ENCODE data around the gene ZNF354B.
"Not testable (repeated sequence)": the region's sequence is repeated elsewhere in the genome, so short reads cannot be mapped to it uniquely, and the experiment has no call there.

Gene ZNF354B

DNA sequence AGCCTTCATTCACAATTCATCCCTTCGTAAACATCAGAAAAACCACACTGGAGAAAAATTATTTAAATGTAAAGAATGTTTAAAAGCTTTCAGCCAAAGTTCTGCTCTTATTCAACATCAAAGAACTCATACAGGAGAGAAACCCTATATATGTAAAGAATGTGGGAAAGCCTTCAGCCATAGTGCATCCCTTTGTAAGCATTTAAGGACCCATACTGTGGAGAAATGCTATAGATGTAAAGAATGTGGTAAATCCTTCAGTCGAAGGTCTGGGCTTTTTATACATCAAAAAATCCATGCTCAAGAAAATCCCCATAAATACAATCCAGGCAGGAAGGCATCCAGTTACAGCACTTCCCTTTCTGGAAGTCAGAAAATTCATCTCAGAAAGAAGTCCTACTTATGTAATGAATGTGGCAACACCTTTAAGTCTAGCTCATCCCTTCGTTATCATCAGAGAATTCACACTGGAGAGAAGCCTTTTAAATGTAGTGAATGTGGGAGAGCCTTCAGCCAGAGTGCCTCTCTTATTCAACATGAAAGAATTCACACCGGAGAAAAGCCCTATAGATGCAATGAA lies 23.5 kb downstream of the ZNF354B start:
- DNase-seq (ENCODE audit: low read depth in 2 of 2): not testable (repeated sequence)

- no peak for DNase-seq (ENCODE audit: low read depth in 2 of 2)
Measured at GRCh38 chr5:178883815-178884430, 24.2 kb downstream of the ZNF354B start.

GRCh38 chr5:178895615-178896571 lies 36.1 kb downstream of the ZNF354B start, which contains the start of gene ZFP2:
Gene ZFP2, plus strand, starts transcription at chr5:178895913. Its CDS starts 35,401 bp downstream, at chr5:178931314.
- peak in 1 of 2 donors; percentile 8 for DNase-seq (ENCODE audit: low read depth in 2 of 2)

DNA sequence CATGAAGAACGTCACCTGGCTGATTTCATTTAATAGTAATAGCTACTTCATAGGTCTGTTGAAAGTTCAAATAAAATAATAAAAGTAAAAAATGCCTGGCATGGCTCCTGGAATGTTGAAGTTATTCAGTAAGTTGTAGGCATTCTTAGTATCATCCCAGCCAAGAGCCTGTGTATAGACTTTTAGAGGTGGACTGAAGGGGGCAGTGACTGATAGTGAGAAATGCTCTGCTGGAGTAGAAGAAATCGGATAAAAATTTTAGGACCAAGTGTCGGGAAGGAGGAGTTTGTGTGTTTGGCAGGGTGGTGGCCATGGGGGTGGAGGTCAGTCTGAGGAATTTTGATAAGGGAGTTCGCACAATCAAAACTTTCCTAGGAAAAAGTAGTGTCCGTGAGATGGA lies 39.5 kb downstream of the ZNF354B start:
- DNase-seq (ENCODE audit: low read depth in 2 of 2): no peak

DNA sequence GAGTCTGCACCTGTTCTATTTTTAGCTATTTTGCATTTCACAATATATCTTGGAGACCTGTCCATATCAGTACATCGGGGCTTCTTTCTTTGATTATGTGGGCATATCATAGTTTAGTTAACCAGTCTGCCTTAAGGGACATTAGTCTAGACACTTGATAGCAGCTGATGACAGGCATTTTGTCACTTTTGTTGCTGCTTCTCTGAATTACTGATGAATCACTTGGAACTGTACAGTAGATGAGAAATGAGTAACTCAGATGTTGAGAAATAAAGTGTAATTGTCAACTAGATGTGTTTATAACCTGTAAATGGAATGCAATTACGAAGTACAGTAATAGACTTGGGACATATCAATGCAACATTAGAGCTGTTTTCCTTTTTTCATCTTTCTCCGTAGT lies 43.1 kb downstream of the ZNF354B start:
- no peak for DNase-seq (ENCODE audit: low read depth in 2 of 2)

DNA sequence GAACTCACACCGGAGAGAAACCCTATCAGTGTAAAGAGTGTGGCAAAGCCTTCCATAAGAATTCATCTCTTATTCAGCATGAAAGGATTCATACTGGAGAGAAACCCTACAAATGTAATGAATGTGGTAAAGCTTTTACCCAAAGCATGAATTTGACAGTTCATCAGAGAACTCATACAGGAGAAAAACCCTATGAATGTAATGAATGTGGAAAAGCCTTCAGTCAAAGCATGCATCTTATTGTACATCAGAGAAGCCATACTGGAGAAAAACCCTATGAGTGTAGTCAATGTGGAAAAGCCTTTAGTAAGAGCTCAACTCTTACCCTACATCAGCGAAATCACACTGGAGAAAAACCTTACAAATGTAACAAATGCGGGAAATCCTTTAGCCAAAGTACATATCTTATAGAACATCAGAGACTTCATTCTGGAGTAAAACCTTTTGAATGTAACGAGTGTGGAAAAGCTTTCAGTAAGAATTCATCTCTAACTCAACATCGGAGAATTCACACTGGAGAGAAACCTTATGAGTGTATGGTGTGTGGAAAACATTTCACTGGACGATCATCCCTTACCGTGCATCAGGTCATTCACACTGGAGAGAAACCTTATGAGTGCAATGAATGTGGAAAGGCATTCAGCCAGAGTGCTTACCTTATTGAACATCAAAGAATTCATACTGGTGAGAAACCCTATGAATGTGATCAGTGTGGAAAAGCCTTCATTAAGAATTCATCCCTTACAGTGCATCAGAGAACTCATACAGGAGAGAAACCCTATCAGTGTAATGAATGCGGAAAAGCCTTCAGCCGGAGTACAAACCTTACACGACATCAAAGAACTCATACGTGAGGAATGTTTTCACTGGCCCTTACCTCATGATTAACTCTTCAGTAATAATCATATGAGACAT lies 72.3 kb downstream of the ZNF354B start:
- DNase-seq (ENCODE audit: low read depth in 2 of 2): no peak

All from stimulated activated CD8-positive, alpha-beta memory T cell treated with anti-CD3 and anti-CD28 coated beads, Interleukin-15, amount 100 ng/mL, for 48 hours (primary cell).